Esophagus muscularis mucosa (tissue), 3 donors: ENCODE measurements around the gene BRD1.

Source experiments
- CTCF ChIP-seq, 3 experiments: fragments of 200-600 bp in 2 of 3; fragments of 450-650 bp in 1 of 3; sonication (generic) in 2 of 3; IDR thresholded peaks; one replicate each; pipeline ENCODE4 v1.5.1; 2017 to 2019; ENCODE audit warnings: antibody characterized with exemption in 3 of 3, mild to moderate bottlenecking in 2 of 3, moderate library complexity in 1 of 3
- POLR2A ChIP-seq: fragments of 450-650 bp; IDR thresholded peaks from one replicate; pipeline ENCODE4 v1.6.1; 2017; ENCODE audit warnings: antibody characterized with exemption, moderate library complexity, mild to moderate bottlenecking, low read depth
- POLR2AphosphoS5 ChIP-seq, 2 donors: sonication (generic); formaldehyde crosslinking; IDR thresholded peaks; one replicate each; pipeline ENCODE4 v1.6.1; 2017; ENCODE audit warnings: antibody characterized with exemption in 2 of 2

- no peak for TF ChIP-seq CTCF (IDR thresholded peaks at IDR 0.05)
- TF ChIP-seq POLR2A, result no peak
- no peak for TF ChIP-seq POLR2AphosphoS5 (IDR thresholded peaks at IDR 0.05)
Measured at GRCh38 chr22:49760280-49760629, 67.4 kb downstream of the BRD1 start.
